ENCODE data around the gene C19orf25.

DNA sequence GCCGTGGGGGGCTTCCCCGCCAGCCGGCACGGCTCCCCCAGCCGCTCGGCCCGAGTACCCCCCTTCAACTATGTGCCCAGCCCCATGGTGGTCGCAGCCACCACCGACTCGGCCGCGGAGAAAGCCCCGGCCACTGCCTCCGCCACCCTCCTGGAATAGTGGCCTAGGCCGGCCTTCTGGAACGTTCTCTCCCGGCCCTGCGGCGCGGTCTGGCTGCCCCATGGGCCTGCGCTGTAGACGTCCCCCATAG, 9.0 kb downstream of the C19orf25 start:
- TF ChIP-seq ZNF24 (IDR thresholded peaks at IDR 0.05) (no peak), TAF1 (CRISPR knock-in tag; IDR thresholded peaks at IDR 0.05) (no peak; the same call in 1 of the 2 replicates), ZNF383 (CRISPR knock-in tag; IDR thresholded peaks at IDR 0.05; ENCODE audit: borderline replicate concordance) (no peak), SMAD3 (CRISPR knock-in tag; IDR thresholded peaks at IDR 0.05) (no peak), ZNF530 (CRISPR knock-in tag; IDR thresholded peaks at IDR 0.05; ENCODE audit: low read depth) (no peak), KLF6 (CRISPR knock-in tag; IDR thresholded peaks at IDR 0.05) (no peak), ZNF841 (CRISPR knock-in tag; IDR thresholded peaks at IDR 0.05; ENCODE audit: borderline replicate concordance) (peak; percentile 48; the same call in 1 of the 2 replicates), SATB2 (CRISPR knock-in tag; IDR thresholded peaks at IDR 0.05) (no peak), ZKSCAN1 (IDR thresholded peaks at IDR 0.05; ENCODE audit: low read length) (no peak)
- TF ChIP-seq, protein P1, sequence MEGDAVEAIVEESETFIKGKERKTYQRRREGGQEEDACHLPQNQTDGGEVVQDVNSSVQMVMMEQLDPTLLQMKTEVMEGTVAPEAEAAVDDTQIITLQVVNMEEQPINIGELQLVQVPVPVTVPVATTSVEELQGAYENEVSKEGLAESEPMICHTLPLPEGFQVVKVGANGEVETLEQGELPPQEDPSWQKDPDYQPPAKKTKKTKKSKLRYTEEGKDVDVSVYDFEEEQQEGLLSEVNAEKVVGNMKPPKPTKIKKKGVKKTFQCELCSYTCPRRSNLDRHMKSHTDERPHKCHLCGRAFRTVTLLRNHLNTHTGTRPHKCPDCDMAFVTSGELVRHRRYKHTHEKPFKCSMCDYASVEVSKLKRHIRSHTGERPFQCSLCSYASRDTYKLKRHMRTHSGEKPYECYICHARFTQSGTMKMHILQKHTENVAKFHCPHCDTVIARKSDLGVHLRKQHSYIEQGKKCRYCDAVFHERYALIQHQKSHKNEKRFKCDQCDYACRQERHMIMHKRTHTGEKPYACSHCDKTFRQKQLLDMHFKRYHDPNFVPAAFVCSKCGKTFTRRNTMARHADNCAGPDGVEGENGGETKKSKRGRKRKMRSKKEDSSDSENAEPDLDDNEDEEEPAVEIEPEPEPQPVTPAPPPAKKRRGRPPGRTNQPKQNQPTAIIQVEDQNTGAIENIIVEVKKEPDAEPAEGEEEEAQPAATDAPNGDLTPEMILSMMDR (CRISPR knock-in tag; IDR thresholded peaks at IDR 0.05): no peak
